Loucy (cell line): ENCODE measurements around the gene EDIL3.

Source experiments
- H2AFZ ChIP-seq: fragments of 200-600 bp; sonication (generic); 2 replicates; pipeline ENCODE4 v1.6.0; 2016; ENCODE audit warnings: antibody characterized with exemption, mild to moderate bottlenecking, low read length, moderate library complexity
- H3F3A ChIP-seq: fragments of 200-600 bp; 2 replicates; pipeline ENCODE4 v1.6.0; 2016; ENCODE audit warnings: antibody characterized with exemption, low read depth, mild to moderate bottlenecking
- H3K27me3 ChIP-seq: fragments of 200-600 bp; sonication (generic); 2 replicates; pipeline ENCODE4 v1.6.1; 2014; ENCODE audit warnings: low read length, mild to moderate bottlenecking; ENCODE audit not compliant: insufficient read depth, poor library complexity, severe bottlenecking
- H3K36me3 ChIP-seq: fragments of 200-600 bp; sonication (generic); 2 replicates; pipeline ENCODE4 v1.6.1; 2016; ENCODE audit warnings: low read length; ENCODE audit not compliant: insufficient read depth
- H3K4me1 ChIP-seq: fragments of 200-600 bp; sonication (generic); 2 replicates; pipeline ENCODE4 v1.5.1; 2014; ENCODE audit warnings: low read length, mild to moderate bottlenecking; ENCODE audit not compliant: insufficient read depth, poor library complexity, severe bottlenecking
- H3K4me2 ChIP-seq: fragments of 200-600 bp; sonication (generic); 2 replicates; pipeline ENCODE4 v1.6.0; 2014; ENCODE audit warnings: antibody characterized with exemption, low read length, low read depth, mild to moderate bottlenecking; ENCODE audit not compliant: poor library complexity, severe bottlenecking
- H3K4me3 ChIP-seq: fragments of 200-600 bp; sonication (generic); 2 replicates; pipeline ENCODE4 v1.5.1; 2014; ENCODE audit warnings: low read length, mild to moderate bottlenecking, mixed read lengths; ENCODE audit not compliant: poor library complexity, severe bottlenecking
- H3K79me2 ChIP-seq: fragments of 200-600 bp; sonication (generic); 2 replicates; pipeline ENCODE4 v1.6.1; 2014; ENCODE audit warnings: low read length; ENCODE audit not compliant: insufficient read depth
- H3K9ac ChIP-seq: fragments of 200-600 bp; sonication (generic); 2 replicates; pipeline ENCODE4 v1.6.0; 2014; ENCODE audit warnings: mild to moderate bottlenecking, low read depth, low read length, moderate library complexity; ENCODE audit not compliant: poor library complexity, severe bottlenecking
- H3K9me2 ChIP-seq: fragments of 200-600 bp; sonication (generic); replicated peaks from 2 replicates; pipeline ENCODE4 v1.6.1; 2016; ENCODE audit warnings: low read depth, low read length, mixed read lengths
- H3K9me3 ChIP-seq: fragments of 200-600 bp; sonication (generic); 2 replicates; pipeline ENCODE4 v1.6.1; 2014; ENCODE audit warnings: mild to moderate bottlenecking, antibody characterized with exemption, low read length, low read depth; ENCODE audit not compliant: insufficient read depth
- H4K20me1 ChIP-seq: fragments of 200-600 bp; sonication (generic); 2 replicates; pipeline ENCODE4 v1.6.0; 2014; ENCODE audit warnings: antibody characterized with exemption, low read length, mild to moderate bottlenecking; ENCODE audit not compliant: insufficient read depth, poor library complexity, severe bottlenecking
- CTCF ChIP-seq: fragments of 200-600 bp; sonication (generic); conservative IDR thresholded peaks from 2 replicates; pipeline ENCODE4 v1.5.1; 2014; ENCODE audit warnings: mild to moderate bottlenecking, antibody characterized with exemption, low read length
- EZH2phosphoT487 ChIP-seq: fragments of 200-600 bp; IDR thresholded peaks from 2 replicates; pipeline ENCODE4 v1.6.1; 2018; ENCODE audit warnings: antibody characterized with exemption, mild to moderate bottlenecking, moderate library complexity, borderline replicate concordance

EDIL3 gene

DNA sequence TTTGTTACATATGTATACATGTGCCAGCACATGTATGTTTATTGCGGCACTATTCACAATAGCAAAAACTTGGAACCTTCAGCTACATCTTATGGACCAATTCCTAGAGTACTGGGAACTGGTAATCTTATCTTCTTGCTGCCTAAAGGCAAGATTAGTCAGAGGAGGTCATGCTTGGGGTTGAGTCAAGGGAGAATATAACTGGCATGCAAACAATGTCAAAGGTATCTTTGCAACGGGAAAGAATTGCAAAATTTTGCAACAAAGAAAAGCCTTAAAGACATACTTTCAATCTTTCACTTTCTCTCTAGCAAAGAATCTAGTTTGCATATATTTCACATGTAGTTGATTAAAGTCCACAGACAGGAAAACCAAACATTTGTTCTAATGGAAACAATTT, 145.2 kb downstream of the EDIL3 start:
- H3K9me3 ChIP-seq: no peaks in the 10 kb centered on the region
- H4K20me1 ChIP-seq: no peaks in the 10 kb centered on the region
- no peaks in the 10 kb centered on the region for H3K27me3 ChIP-seq
- no peak overlapping the region for H2AFZ ChIP-seq
- TF ChIP-seq EZH2phosphoT487: no peak
- no peak for TF ChIP-seq CTCF
- H3K79me2 ChIP-seq: no peaks in the 10 kb centered on the region
- no peaks in the 10 kb centered on the region for H3K36me3 ChIP-seq
- H3K4me3 ChIP-seq: no peak overlapping the region
- no peaks in the 10 kb centered on the region for H3K9me2 ChIP-seq
- H3K9ac ChIP-seq: no peak overlapping the region
- H3F3A ChIP-seq: no peaks in the 10 kb centered on the region
- H3K4me1 ChIP-seq: no peaks in the 10 kb centered on the region
- no peak overlapping the region for H3K4me2 ChIP-seq

DNA sequence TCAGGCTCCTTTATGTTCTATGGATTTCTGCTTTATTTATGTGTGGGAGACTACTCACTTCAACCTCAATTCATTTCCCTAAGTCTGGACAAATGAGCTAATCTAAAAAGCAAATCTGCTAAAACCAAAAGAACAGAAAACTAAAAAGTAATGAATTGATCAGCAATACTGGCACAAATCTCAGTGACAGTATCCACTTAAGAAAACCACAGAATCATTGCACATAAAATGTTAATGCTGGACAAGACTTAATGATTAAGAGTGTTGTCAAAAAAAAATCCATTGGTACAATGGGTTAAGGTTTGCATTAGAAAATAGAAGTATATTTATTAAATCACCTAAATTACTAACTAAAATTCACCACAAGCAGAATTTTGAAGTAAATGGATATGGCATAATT, 147.6 kb downstream of the EDIL3 start:
- Histone ChIP-seq H4K20me1 (no peaks in the 10 kb centered on the region), H3K9me3 (no peaks in the 10 kb centered on the region), H3F3A (no peaks in the 10 kb centered on the region), H3K9me2 (no peaks in the 10 kb centered on the region), H3K4me3 (no peak overlapping the region), H2AFZ (no peak overlapping the region), H3K9ac (no peak overlapping the region), H3K27me3 (no peaks in the 10 kb centered on the region), H3K4me1 (no peaks in the 10 kb centered on the region), H3K4me2 (no peak overlapping the region), H3K36me3 (no peaks in the 10 kb centered on the region), H3K79me2 (no peaks in the 10 kb centered on the region)
- no peak for TF ChIP-seq CTCF
- TF ChIP-seq EZH2phosphoT487: no peak

GRCh38 chr5:84231433-84231832, 153.2 kb downstream of the EDIL3 start:
- H3K79me2 ChIP-seq: no peaks in the 10 kb centered on the region
- H3K27me3 ChIP-seq: no peaks in the 10 kb centered on the region
- no peak for TF ChIP-seq CTCF
- no peak for TF ChIP-seq EZH2phosphoT487
- H3K9me3 ChIP-seq: no peaks in the 10 kb centered on the region
- no peaks in the 10 kb centered on the region for H3K9me2 ChIP-seq
- H3K4me3 ChIP-seq: no peak overlapping the region
- H4K20me1 ChIP-seq: no peaks in the 10 kb centered on the region
- H3F3A ChIP-seq: no peaks in the 10 kb centered on the region
- no peak overlapping the region for H2AFZ ChIP-seq
- H3K9ac ChIP-seq: no peak overlapping the region
- no peaks in the 10 kb centered on the region for H3K36me3 ChIP-seq
- H3K4me2 ChIP-seq: no peak overlapping the region
- H3K4me1 ChIP-seq: no peaks in the 10 kb centered on the region
